Measurements from ENCODE around the gene MACROD2.

DNA sequence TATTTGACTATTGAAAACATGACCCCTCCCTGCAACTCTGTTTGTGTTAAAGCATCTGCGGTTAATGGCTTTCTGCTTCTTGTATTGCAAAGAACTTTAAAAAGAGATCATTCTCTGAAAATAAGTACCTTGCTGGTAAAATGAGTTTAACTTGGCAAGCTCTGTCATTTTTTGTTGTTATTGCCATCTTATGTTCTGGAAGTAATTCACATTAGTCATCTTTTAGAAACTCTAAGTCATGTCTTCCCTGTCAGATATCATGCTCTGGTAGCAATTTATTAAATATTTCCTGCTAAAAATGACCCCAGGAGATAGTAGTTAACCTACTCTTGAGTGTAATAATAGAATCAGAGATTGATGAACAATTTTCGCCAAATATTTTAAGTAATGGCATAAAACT is 1687.4 kb downstream of the MACROD2 start:
- TF ChIP-seq, protein P1, sequence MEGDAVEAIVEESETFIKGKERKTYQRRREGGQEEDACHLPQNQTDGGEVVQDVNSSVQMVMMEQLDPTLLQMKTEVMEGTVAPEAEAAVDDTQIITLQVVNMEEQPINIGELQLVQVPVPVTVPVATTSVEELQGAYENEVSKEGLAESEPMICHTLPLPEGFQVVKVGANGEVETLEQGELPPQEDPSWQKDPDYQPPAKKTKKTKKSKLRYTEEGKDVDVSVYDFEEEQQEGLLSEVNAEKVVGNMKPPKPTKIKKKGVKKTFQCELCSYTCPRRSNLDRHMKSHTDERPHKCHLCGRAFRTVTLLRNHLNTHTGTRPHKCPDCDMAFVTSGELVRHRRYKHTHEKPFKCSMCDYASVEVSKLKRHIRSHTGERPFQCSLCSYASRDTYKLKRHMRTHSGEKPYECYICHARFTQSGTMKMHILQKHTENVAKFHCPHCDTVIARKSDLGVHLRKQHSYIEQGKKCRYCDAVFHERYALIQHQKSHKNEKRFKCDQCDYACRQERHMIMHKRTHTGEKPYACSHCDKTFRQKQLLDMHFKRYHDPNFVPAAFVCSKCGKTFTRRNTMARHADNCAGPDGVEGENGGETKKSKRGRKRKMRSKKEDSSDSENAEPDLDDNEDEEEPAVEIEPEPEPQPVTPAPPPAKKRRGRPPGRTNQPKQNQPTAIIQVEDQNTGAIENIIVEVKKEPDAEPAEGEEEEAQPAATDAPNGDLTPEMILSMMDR (IDR thresholded peaks at IDR 0.05): no peak
- no peak for TF ChIP-seq POLR2A (IDR thresholded peaks at IDR 0.05)
- no peak for TF ChIP-seq POLR2AphosphoS5 (IDR thresholded peaks at IDR 0.05)
